Osteoblast (primary cell): ENCODE measurements around the gene APBB1. TPM values are rescaled to one million over a fixed set of nuclear protein-coding genes. Genes with fewer than 3 reads are reported as not detected.

Source experiments
- DNase-seq: peaks from one replicate; pipeline ENCODE4 v3.0.0; 2011; ENCODE audit warnings: low spot score, mixed read lengths; ENCODE audit not compliant: insufficient read length; ENCODE audit errors: missing footprints
- H2AFZ ChIP-seq: 2 replicates; pipeline ENCODE4 v1.6.0; 2011; ENCODE audit warnings: mild to moderate bottlenecking, low read length
- H3K27ac ChIP-seq: 2 replicates; pipeline ENCODE4 v1.5.1; 2011; ENCODE audit warnings: mild to moderate bottlenecking, low read depth, low read length, moderate library complexity
- H3K27me3 ChIP-seq: 2 replicates; pipeline ENCODE4 v1.6.0; 2012; ENCODE audit warnings: mild to moderate bottlenecking, control low read depth, inconsistent platforms, low read length, moderate library complexity; ENCODE audit not compliant: insufficient read depth
- H3K36me3 ChIP-seq: 2 replicates; pipeline ENCODE4 v1.5.1; 2011; ENCODE audit warnings: mild to moderate bottlenecking, low read length, control low read depth, moderate library complexity; ENCODE audit not compliant: insufficient read depth
- H3K4me1 ChIP-seq: 2 replicates; pipeline ENCODE4 v1.5.1; 2011; ENCODE audit warnings: mild to moderate bottlenecking, low read length, control low read depth, moderate library complexity; ENCODE audit not compliant: insufficient read depth
- H3K4me2 ChIP-seq: 2 replicates; pipeline ENCODE4 v1.6.0; 2011; ENCODE audit warnings: mild to moderate bottlenecking, low read length; ENCODE audit not compliant: insufficient read depth
- H3K4me3 ChIP-seq: fragments of 200-600 bp; sonication (generic); 3 replicates; pipeline ENCODE4 v1.5.1; 2012; ENCODE audit warnings: mild to moderate bottlenecking, low read length, inconsistent platforms; ENCODE audit not compliant: insufficient read depth
- H3K79me2 ChIP-seq: 2 replicates; pipeline ENCODE4 v1.6.0; 2012; ENCODE audit warnings: mild to moderate bottlenecking, low read length, control low read depth, inconsistent platforms; ENCODE audit not compliant: insufficient read depth
- H3K9me3 ChIP-seq: 2 replicates; pipeline ENCODE4 v1.5.1; 2011; ENCODE audit warnings: low read depth, low read length, control low read depth
- H4K20me1 ChIP-seq: 2 replicates; pipeline ENCODE4 v1.6.0; 2012; ENCODE audit warnings: mild to moderate bottlenecking, low read length, control low read depth; ENCODE audit not compliant: insufficient read depth
- total RNA-seq: library from RNA; depleted of rRNA; stranded (reverse); fragments of >200 nt; gene quantifications from 2 replicates; pipeline ENCODE4 v1.2.3, GENCODE V29; 2012
- TF ChIP-seq, protein P1 (sequence below): IDR thresholded peaks from 2 replicates; pipeline ENCODE4 v1.5.1; 2011; ENCODE audit warnings: mild to moderate bottlenecking, low read depth, low read length, moderate library complexity; ENCODE audit errors: extremely low read depth

The APBB1 gene
- total RNA-seq, 1 donor, result 45.6 TPM

- TF ChIP-seq, protein P1, sequence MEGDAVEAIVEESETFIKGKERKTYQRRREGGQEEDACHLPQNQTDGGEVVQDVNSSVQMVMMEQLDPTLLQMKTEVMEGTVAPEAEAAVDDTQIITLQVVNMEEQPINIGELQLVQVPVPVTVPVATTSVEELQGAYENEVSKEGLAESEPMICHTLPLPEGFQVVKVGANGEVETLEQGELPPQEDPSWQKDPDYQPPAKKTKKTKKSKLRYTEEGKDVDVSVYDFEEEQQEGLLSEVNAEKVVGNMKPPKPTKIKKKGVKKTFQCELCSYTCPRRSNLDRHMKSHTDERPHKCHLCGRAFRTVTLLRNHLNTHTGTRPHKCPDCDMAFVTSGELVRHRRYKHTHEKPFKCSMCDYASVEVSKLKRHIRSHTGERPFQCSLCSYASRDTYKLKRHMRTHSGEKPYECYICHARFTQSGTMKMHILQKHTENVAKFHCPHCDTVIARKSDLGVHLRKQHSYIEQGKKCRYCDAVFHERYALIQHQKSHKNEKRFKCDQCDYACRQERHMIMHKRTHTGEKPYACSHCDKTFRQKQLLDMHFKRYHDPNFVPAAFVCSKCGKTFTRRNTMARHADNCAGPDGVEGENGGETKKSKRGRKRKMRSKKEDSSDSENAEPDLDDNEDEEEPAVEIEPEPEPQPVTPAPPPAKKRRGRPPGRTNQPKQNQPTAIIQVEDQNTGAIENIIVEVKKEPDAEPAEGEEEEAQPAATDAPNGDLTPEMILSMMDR, result no peak
- no peak within 1 kb of the TSS for H3K27ac ChIP-seq
- DNase-seq, result no peak
- no peaks in the 10 kb centered on the region for H4K20me1 ChIP-seq
- no peaks in the 10 kb centered on the region for H3K79me2 ChIP-seq
- H2AFZ ChIP-seq, result no peak within 1 kb of the TSS
- no peak within 1 kb of the TSS for H3K4me3 ChIP-seq
- H3K9me3 ChIP-seq, result no peaks in the 10 kb centered on the region
- no peaks in the 10 kb centered on the region for H3K36me3 ChIP-seq
- H3K4me2 ChIP-seq, result no peak within 1 kb of the TSS
- H3K4me1 ChIP-seq, result no peaks in the 10 kb centered on the region
- no peaks in the 10 kb centered on the region for H3K27me3 ChIP-seq
Observed at GRCh38 chr11:6440906-6441358, 22.0 kb upstream of the APBB1 start, which contains the start of gene HPX. HPX (minus strand) TSS chr11:6440987; CDS start chr11:6440963, 24 bp downstream.

GRCh38 chr11:6438979-6439571 is 20.2 kb upstream of the APBB1 start:
- H2AFZ ChIP-seq, result no peak overlapping the region
- DNase-seq, result no peak
- H3K4me2 ChIP-seq, result no peak overlapping the region

DNA sequence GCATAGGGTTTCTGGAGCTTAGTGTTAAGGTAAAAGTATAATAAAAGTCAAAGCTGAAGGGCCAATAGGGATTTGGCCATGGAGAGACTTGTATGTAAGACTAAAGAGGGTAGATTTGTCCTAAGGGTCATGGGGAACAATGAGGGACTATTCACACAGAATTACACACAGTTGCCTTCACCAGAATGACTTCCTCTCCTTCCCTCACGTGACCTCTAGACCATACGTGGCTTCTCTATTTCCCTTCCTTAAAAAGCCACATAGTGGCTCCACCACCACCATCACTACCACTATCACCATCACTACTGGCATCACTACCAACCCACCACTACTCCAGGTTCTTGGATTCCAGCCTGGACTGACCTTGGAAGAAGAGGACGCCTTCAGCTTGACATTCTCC is 19.1 kb upstream of the APBB1 start:
- no peaks in the 10 kb centered on the region for H3K4me1 ChIP-seq
- no peak overlapping the region for H3K4me2 ChIP-seq
- no peaks in the 10 kb centered on the region for H4K20me1 ChIP-seq
- TF ChIP-seq, protein P1, result no peak
- no peaks in the 10 kb centered on the region for H3K36me3 ChIP-seq
- H3K79me2 ChIP-seq, result no peaks in the 10 kb centered on the region
- no peaks in the 10 kb centered on the region for H3K9me3 ChIP-seq
- H3K27me3 ChIP-seq, result no peaks in the 10 kb centered on the region
- no peak overlapping the region for H3K4me3 ChIP-seq
- no peak overlapping the region for H2AFZ ChIP-seq
- DNase-seq, result no peak
- no peak overlapping the region for H3K27ac ChIP-seq

More at GRCh38 chr11:6438979-6439571, 20.2 kb upstream of the APBB1 start:
- H3K36me3 ChIP-seq, result no peaks in the 10 kb centered on the region
- H3K9me3 ChIP-seq, result no peaks in the 10 kb centered on the region
- TF ChIP-seq, protein P1, result peak; percentile 80
- no peaks in the 10 kb centered on the region for H3K79me2 ChIP-seq
- no peaks in the 10 kb centered on the region for H4K20me1 ChIP-seq
- no peak overlapping the region for H3K4me3 ChIP-seq
- no peak overlapping the region for H3K27ac ChIP-seq
- H3K27me3 ChIP-seq, result no peaks in the 10 kb centered on the region
- H3K4me1 ChIP-seq, result no peaks in the 10 kb centered on the region

GRCh38 chr11:6437423-6437822 is 18.5 kb upstream of the APBB1 start:
- Histone ChIP-seq H4K20me1 (no peaks in the 10 kb centered on the region), H2AFZ (no peak overlapping the region), H3K4me2 (no peak overlapping the region), H3K4me3 (no peak overlapping the region), H3K27me3 (no peaks in the 10 kb centered on the region), H3K79me2 (no peaks in the 10 kb centered on the region), H3K9me3 (no peaks in the 10 kb centered on the region), H3K4me1 (no peaks in the 10 kb centered on the region), H3K36me3 (no peaks in the 10 kb centered on the region), H3K27ac (no peak overlapping the region)
- DNase-seq, result no peak
- TF ChIP-seq, protein P1, result no peak
